ENCODE results near the gene UNC5A. TPM values are rescaled to one million over a fixed set of nuclear protein-coding genes. Genes with fewer than 3 reads are reported as not detected.

Gene UNC5A
- total and polyA plus RNA-seq, 4 donors, result not detected

- Histone ChIP-seq H3K4me3 (ENCODE audit: low read length in 2 of 2) (no peak overlapping the region), H3K27ac (ENCODE audit: low read depth in 1 of 2, low read length in 2 of 2) (no peak overlapping the region), H3K27me3 (ENCODE audit: control insufficient read depth in 1 of 2, insufficient read depth in 2 of 2, low read length in 1 of 2) (no peaks in the 10 kb centered on the region), H3K4me1 (ENCODE audit: control insufficient read depth in 1 of 2, insufficient read depth in 2 of 2, low read length in 2 of 2) (no peaks in the 10 kb centered on the region), H3K36me3 (ENCODE audit: control insufficient read depth in 1 of 2, insufficient read depth in 2 of 2, low read length in 1 of 2) (no peaks in the 10 kb centered on the region), H3K9me3 (ENCODE audit: control insufficient read depth, low read length) (no peaks in the 10 kb centered on the region)
- WGBS, 2 donors, result 89 to 92% methylated on average over 13 of the region's 13 CpGs
- peak in 1 of 2 donors; percentile 22 for DNase-seq
- no peak for ATAC-seq (ENCODE audit: low FRiP score)
- intact Hi-C loops (cut with DNase I), result no loop called here
Observed at GRCh38 chr5:176886336-176887251, 76.2 kb downstream of the UNC5A start.

- Histone ChIP-seq H3K27ac (ENCODE audit: low read depth in 1 of 2, low read length in 2 of 2) (no peak overlapping the region), H3K9me3 (ENCODE audit: control insufficient read depth, low read length) (no peaks in the 10 kb centered on the region), H3K4me3 (ENCODE audit: low read length in 2 of 2) (no peak overlapping the region), H3K36me3 (ENCODE audit: control insufficient read depth in 1 of 2, insufficient read depth in 2 of 2, low read length in 1 of 2) (no peaks in the 10 kb centered on the region), H3K4me1 (ENCODE audit: control insufficient read depth in 1 of 2, insufficient read depth in 2 of 2, low read length in 2 of 2) (no peaks in the 10 kb centered on the region), H3K27me3 (ENCODE audit: control insufficient read depth in 1 of 2, insufficient read depth in 2 of 2, low read length in 1 of 2) (no peaks in the 10 kb centered on the region)
- DNase-seq (peak in 1 of 2 donors; percentile 68), ATAC-seq (ENCODE audit: low FRiP score) (no peak)
- intact Hi-C loops (cut with DNase I), result no loop called here
- WGBS, 2 donors, result 91 to 93% methylated on average over 28 of the region's 28 CpGs
Observed at GRCh38 chr5:176887252-176887849, 77.0 kb downstream of the UNC5A start.

GRCh38 chr5:176888016-176888864 is 77.9 kb downstream of the UNC5A start:
- Histone ChIP-seq H3K27me3 (ENCODE audit: control insufficient read depth in 1 of 2, insufficient read depth in 2 of 2, low read length in 1 of 2) (no peaks in the 10 kb centered on the region), H3K9me3 (ENCODE audit: control insufficient read depth, low read length) (no peaks in the 10 kb centered on the region), H3K4me3 (ENCODE audit: low read length in 2 of 2) (no peak overlapping the region), H3K4me1 (ENCODE audit: control insufficient read depth in 1 of 2, insufficient read depth in 2 of 2, low read length in 2 of 2) (no peaks in the 10 kb centered on the region), H3K36me3 (ENCODE audit: control insufficient read depth in 1 of 2, insufficient read depth in 2 of 2, low read length in 1 of 2) (no peaks in the 10 kb centered on the region), H3K27ac (ENCODE audit: low read depth in 1 of 2, low read length in 2 of 2) (no peak overlapping the region)
- WGBS, 2 donors, result 88 to 89% methylated on average over 27 of the region's 27 CpGs
- intact Hi-C loops (cut with DNase I), result no loop called here
- ATAC-seq (ENCODE audit: low FRiP score) (no peak), DNase-seq (peak in 1 of 2 donors; percentile 59)

GRCh38 chr5:176888865-176889165 is 78.5 kb downstream of the UNC5A start:
- Histone ChIP-seq H3K27me3 (ENCODE audit: control insufficient read depth in 1 of 2, insufficient read depth in 2 of 2, low read length in 1 of 2) (no peaks in the 10 kb centered on the region), H3K36me3 (ENCODE audit: control insufficient read depth in 1 of 2, insufficient read depth in 2 of 2, low read length in 1 of 2) (no peaks in the 10 kb centered on the region), H3K4me1 (ENCODE audit: control insufficient read depth in 1 of 2, insufficient read depth in 2 of 2, low read length in 2 of 2) (no peaks in the 10 kb centered on the region), H3K4me3 (ENCODE audit: low read length in 2 of 2) (no peak overlapping the region), H3K9me3 (ENCODE audit: control insufficient read depth, low read length) (no peaks in the 10 kb centered on the region), H3K27ac (ENCODE audit: low read depth in 1 of 2, low read length in 2 of 2) (no peak overlapping the region)
- intact Hi-C loops (cut with DNase I), result no loop called here
- ATAC-seq (ENCODE audit: low FRiP score) (no peak), DNase-seq (no peak)
- 83 to 86% methylated on average over 1 of the region's 1 CpG for WGBS, 2 donors

- Histone ChIP-seq H3K27ac (ENCODE audit: low read depth in 1 of 2, low read length in 2 of 2) (no peak overlapping the region), H3K9me3 (ENCODE audit: control insufficient read depth, low read length) (no peaks in the 10 kb centered on the region), H3K4me3 (ENCODE audit: low read length in 2 of 2) (no peak overlapping the region), H3K36me3 (ENCODE audit: control insufficient read depth in 1 of 2, insufficient read depth in 2 of 2, low read length in 1 of 2) (no peaks in the 10 kb centered on the region), H3K4me1 (ENCODE audit: control insufficient read depth in 1 of 2, insufficient read depth in 2 of 2, low read length in 2 of 2) (no peaks in the 10 kb centered on the region), H3K27me3 (ENCODE audit: control insufficient read depth in 1 of 2, insufficient read depth in 2 of 2, low read length in 1 of 2) (no peaks in the 10 kb centered on the region)
- DNase-seq (peak in 1 of 2 donors; percentile 67), ATAC-seq (ENCODE audit: low FRiP score) (no peak)
- intact Hi-C loops (cut with DNase I), result no loop called here
- 90 to 92% methylated on average over 24 of the region's 24 CpGs for WGBS, 2 donors
Observed at GRCh38 chr5:176889321-176890280, 79.2 kb downstream of the UNC5A start.

- DNase-seq (peak in 1 of 2 donors; percentile 42), ATAC-seq (ENCODE audit: low FRiP score) (no peak)
- 80 to 83% methylated on average over 9 of the region's 9 CpGs for WGBS, 2 donors
- intact Hi-C loops (cut with DNase I), result no loop called here
- no peaks in the 10 kb centered on the region for H3K9me3 ChIP-seq (ENCODE audit: control insufficient read depth, low read length)
- no peaks in the 10 kb centered on the region for H3K4me1 ChIP-seq (ENCODE audit: control insufficient read depth in 1 of 2, insufficient read depth in 2 of 2, low read length in 2 of 2)
- no peak overlapping the region for H3K27ac ChIP-seq (ENCODE audit: low read depth in 1 of 2, low read length in 2 of 2)
- H3K4me3 ChIP-seq (ENCODE audit: low read length in 2 of 2), result no peak overlapping the region
- no peaks in the 10 kb centered on the region for H3K27me3 ChIP-seq (ENCODE audit: control insufficient read depth in 1 of 2, insufficient read depth in 2 of 2, low read length in 1 of 2)
- no peaks in the 10 kb centered on the region for H3K36me3 ChIP-seq (ENCODE audit: control insufficient read depth in 1 of 2, insufficient read depth in 2 of 2, low read length in 1 of 2)
Observed at GRCh38 chr5:176890455-176891330, 80.3 kb downstream of the UNC5A start.

GRCh38 chr5:176891331-176891958 is 81.1 kb downstream of the UNC5A start:
- Histone ChIP-seq H3K4me3 (ENCODE audit: low read length in 2 of 2) (no peak overlapping the region), H3K9me3 (ENCODE audit: control insufficient read depth, low read length) (no peaks in the 10 kb centered on the region), H3K4me1 (ENCODE audit: control insufficient read depth in 1 of 2, insufficient read depth in 2 of 2, low read length in 2 of 2) (no peaks in the 10 kb centered on the region), H3K36me3 (ENCODE audit: control insufficient read depth in 1 of 2, insufficient read depth in 2 of 2, low read length in 1 of 2) (no peaks in the 10 kb centered on the region), H3K27me3 (ENCODE audit: control insufficient read depth in 1 of 2, insufficient read depth in 2 of 2, low read length in 1 of 2) (no peaks in the 10 kb centered on the region), H3K27ac (ENCODE audit: low read depth in 1 of 2, low read length in 2 of 2) (no peak overlapping the region)
- DNase-seq (peak in 1 of 2 donors; percentile 56), ATAC-seq (ENCODE audit: low FRiP score) (no peak)
- 76 to 81% methylated on average over 9 of the region's 9 CpGs for WGBS, 2 donors
- intact Hi-C loops (cut with DNase I), result no loop called here

Measured in aorta (tissue), 5 donors.